Endodermal cell (in vitro differentiated cells): ENCODE data around the gene CALD1. TPM values are rescaled to one million over a fixed set of nuclear protein-coding genes. Genes with fewer than 3 reads are reported as not detected.

Source experiments
- DNase-seq: peaks from one replicate; pipeline ENCODE4 v3.0.0-alpha.2; 2017
- H3K27ac ChIP-seq: 2 replicates; pipeline ENCODE4 v1.5.1; 2013; ENCODE audit warnings: mild to moderate bottlenecking, low read depth, low read length, moderate library complexity
- H3K27me3 ChIP-seq: 2 replicates; pipeline ENCODE4 v1.6.1; 2013; ENCODE audit warnings: mild to moderate bottlenecking, low read length, moderate library complexity; ENCODE audit not compliant: insufficient read depth, control insufficient read depth, poor library complexity, severe bottlenecking
- H3K36me3 ChIP-seq: 2 replicates; pipeline ENCODE4 v1.7.0; 2013; ENCODE audit warnings: mild to moderate bottlenecking, low read length, moderate library complexity; ENCODE audit not compliant: control insufficient read depth, insufficient read depth
- H3K4me1 ChIP-seq: one replicate; pipeline ENCODE4 v1.7.0; 2013; ENCODE audit warnings: low read length; ENCODE audit not compliant: control insufficient read depth, insufficient read depth
- H3K4me3 ChIP-seq: 2 replicates; pipeline ENCODE4 v1.5.1; 2013; ENCODE audit warnings: mild to moderate bottlenecking, low read length, moderate library complexity
- H3K9ac ChIP-seq: 2 replicates; pipeline ENCODE4 v1.6.1; 2013; ENCODE audit warnings: mild to moderate bottlenecking, low read length, moderate library complexity; ENCODE audit not compliant: poor library complexity, severe bottlenecking; ENCODE audit errors: extremely low read depth
- H3K9me3 ChIP-seq: 2 replicates; pipeline ENCODE4 v1.6.1; 2013; ENCODE audit warnings: mild to moderate bottlenecking, low read length, moderate library complexity; ENCODE audit not compliant: control insufficient read depth
- H3K27ac Mint-ChIP-seq: 2 replicates; pipeline ENCODE4 v1.8.0; 2020; ENCODE audit warnings: mixed read lengths
- H3K27me3 Mint-ChIP-seq: 2 replicates; pipeline ENCODE4 v1.8.0; 2021; ENCODE audit warnings: mild to moderate bottlenecking, mixed read lengths; ENCODE audit not compliant: insufficient read depth
- H3K36me3 Mint-ChIP-seq: 2 replicates; pipeline ENCODE4 v1.8.0; 2020; ENCODE audit warnings: low read depth, mixed read lengths
- H3K4me1 Mint-ChIP-seq: 2 replicates; pipeline ENCODE4 v1.8.0; 2020; ENCODE audit warnings: mixed read lengths
- H3K4me3 Mint-ChIP-seq: 2 replicates; pipeline ENCODE4 v1.8.0; 2020; ENCODE audit warnings: mild to moderate bottlenecking, moderate library complexity, mixed read lengths
- H3K9me3 Mint-ChIP-seq: 2 replicates; pipeline ENCODE4 v1.8.0; 2020; ENCODE audit warnings: mild to moderate bottlenecking, mixed read lengths
- WGBS, 2 experiments: methylation state at CpG; one replicate each; pipeline versions ENCODE4 v1.1.5 to v1.1.7; 2013; ENCODE audit warnings: missing lambda C conversion rate in 2 of 2, mixed read lengths in 1 of 2; ENCODE audit not compliant: insufficient coverage in 1 of 2, insufficient read length in 1 of 2; 5-methylcytosine and 5-hydroxymethylcytosine counted together
- total RNA-seq, 2 donors: library from RNA; stranded (reverse); fragmentation: NEBNext Ultra II Directional in 1 of 2; extraction: Animal tissue kit (Norgen Biotek cat#: 25700) in 1 of 2; gene quantifications; 2 replicates in 1 of 2; 3 replicates in 1 of 2; pipeline ENCODE4 v1.2.1, GENCODE V29; 2021
- TF ChIP-seq, protein P1 (sequence below): fragments of 200-600 bp; sonication (generic); conservative IDR thresholded peaks from 2 replicates; pipeline ENCODE4 v1.5.0; 2021; ENCODE audit warnings: antibody characterized with exemption, mild to moderate bottlenecking

CALD1 gene
- total RNA-seq, 2 donors from 2014 or later, result 111 to 132 TPM

- Mint-ChIP-seq H3K36me3 (no peaks in the 10 kb centered on the region), H3K27me3 (peaks cover 42% of the 10 kb centered on the region), H3K4me3 (no peak overlapping the region), H3K4me1 (peaks cover 10% of the 10 kb centered on the region), H3K9me3 (no peaks in the 10 kb centered on the region), H3K27ac (no peak overlapping the region)
- DNase-seq, result no peak
- TF ChIP-seq, protein P1, sequence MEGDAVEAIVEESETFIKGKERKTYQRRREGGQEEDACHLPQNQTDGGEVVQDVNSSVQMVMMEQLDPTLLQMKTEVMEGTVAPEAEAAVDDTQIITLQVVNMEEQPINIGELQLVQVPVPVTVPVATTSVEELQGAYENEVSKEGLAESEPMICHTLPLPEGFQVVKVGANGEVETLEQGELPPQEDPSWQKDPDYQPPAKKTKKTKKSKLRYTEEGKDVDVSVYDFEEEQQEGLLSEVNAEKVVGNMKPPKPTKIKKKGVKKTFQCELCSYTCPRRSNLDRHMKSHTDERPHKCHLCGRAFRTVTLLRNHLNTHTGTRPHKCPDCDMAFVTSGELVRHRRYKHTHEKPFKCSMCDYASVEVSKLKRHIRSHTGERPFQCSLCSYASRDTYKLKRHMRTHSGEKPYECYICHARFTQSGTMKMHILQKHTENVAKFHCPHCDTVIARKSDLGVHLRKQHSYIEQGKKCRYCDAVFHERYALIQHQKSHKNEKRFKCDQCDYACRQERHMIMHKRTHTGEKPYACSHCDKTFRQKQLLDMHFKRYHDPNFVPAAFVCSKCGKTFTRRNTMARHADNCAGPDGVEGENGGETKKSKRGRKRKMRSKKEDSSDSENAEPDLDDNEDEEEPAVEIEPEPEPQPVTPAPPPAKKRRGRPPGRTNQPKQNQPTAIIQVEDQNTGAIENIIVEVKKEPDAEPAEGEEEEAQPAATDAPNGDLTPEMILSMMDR, result no peak
- Histone ChIP-seq H3K4me1 (peaks cover 2% of the 10 kb centered on the region), H3K9me3 (no peaks in the 10 kb centered on the region), H3K9ac (no peak overlapping the region), H3K36me3 (peaks cover 7% of the 10 kb centered on the region), H3K27ac (no peak overlapping the region), H3K4me3 (no peak overlapping the region), H3K27me3 (peaks cover 31% of the 10 kb centered on the region)
- 88% methylated on average over 2 of the region's 2 CpGs; no CpG with 5 or more reads in 1 of the 2 experiments for WGBS, 2 experiments
Observed at GRCh38 chr7:134850066-134850465, 70.6 kb downstream of the CALD1 start.

- peaks cover 23% of the 10 kb centered on the region for H3K27me3 ChIP-seq
- DNase-seq, result no peak
- no peaks in the 10 kb centered on the region for H3K36me3 Mint-ChIP-seq
- no peaks in the 10 kb centered on the region for H3K9me3 ChIP-seq
- H3K9ac ChIP-seq, result no peak overlapping the region
- H3K27ac Mint-ChIP-seq, result no peak overlapping the region
- no peaks in the 10 kb centered on the region for H3K9me3 Mint-ChIP-seq
- TF ChIP-seq, protein P1, result no peak
- no peak overlapping the region for H3K27ac ChIP-seq
- peaks cover 7% of the 10 kb centered on the region for H3K36me3 ChIP-seq
- no peak overlapping the region for H3K4me3 Mint-ChIP-seq
- peaks cover 32% of the 10 kb centered on the region for H3K27me3 Mint-ChIP-seq
- peaks cover 18% of the 10 kb centered on the region for H3K4me1 Mint-ChIP-seq
- WGBS, 2 experiments, result 81 to 93% methylated on average over 2 to 3 of the region's 3 CpGs
- no peaks in the 10 kb centered on the region for H3K4me1 ChIP-seq
- no peak overlapping the region for H3K4me3 ChIP-seq
Observed at GRCh38 chr7:134851141-134851540, 71.7 kb downstream of the CALD1 start.

- Histone ChIP-seq H3K27ac (no peak overlapping the region), H3K9me3 (no peaks in the 10 kb centered on the region), H3K9ac (no peak overlapping the region), H3K4me1 (no peaks in the 10 kb centered on the region), H3K27me3 (peaks cover 8% of the 10 kb centered on the region), H3K4me3 (no peak overlapping the region), H3K36me3 (peaks cover 7% of the 10 kb centered on the region)
- no peaks in the 10 kb centered on the region for H3K36me3 Mint-ChIP-seq
- H3K9me3 Mint-ChIP-seq, result no peaks in the 10 kb centered on the region
- H3K27ac Mint-ChIP-seq, result no peak overlapping the region
- DNase-seq, result no peak
- H3K4me1 Mint-ChIP-seq, result peaks cover 24% of the 10 kb centered on the region
- H3K4me3 Mint-ChIP-seq, result no peak overlapping the region
- H3K27me3 Mint-ChIP-seq, result peaks cover 17% of the 10 kb centered on the region
- 95 to 96% methylated on average over 2 of the region's 2 CpGs for WGBS, 2 experiments
- TF ChIP-seq, protein P1, result no peak
Observed at GRCh38 chr7:134852625-134853024, 73.2 kb downstream of the CALD1 start.
